H1 (cell line): ENCODE measurements around the gene SON. TPM values are rescaled to one million over a fixed set of nuclear protein-coding genes. Genes with fewer than 3 reads are reported as not detected.

ENCODE experiments used
- ATF3 ChIP-seq: IDR thresholded peaks from 2 replicates; pipeline ENCODE4 v1.6.1; 2011; ENCODE audit warnings: low read depth, mild to moderate bottlenecking, low read length; ENCODE audit not compliant: insufficient read depth
- BRCA1 ChIP-seq: IDR thresholded peaks from 2 replicates; pipeline ENCODE4 v1.6.1; 2012; ENCODE audit warnings: low read depth, low read length, improper control_type of control experiment
- CHD7 ChIP-seq: fragments of 300-600 bp; sonication (generic); IDR thresholded peaks from 2 replicates; pipeline ENCODE4 v1.7.1; 2012; ENCODE audit warnings: low read length, moderate library complexity, mild to moderate bottlenecking, inconsistent platforms; ENCODE audit not compliant: insufficient replicate concordance
- polyA plus RNA-seq, 7 experiments: library from polyadenylated mRNA; depleted of rRNA in 3 of 7; stranded (reverse) in 5 of 7; unstranded in 2 of 7; fragments of >200 nt in 5 of 7; fragments of 200-250 nt in 2 of 7; gene quantifications; 1 replicate in 5 of 7; 2 replicates in 1 of 7; 4 replicates in 1 of 7; pipeline versions ENCODE4 v1.2.1 to v1.2.3, GENCODE V29; 2011 to 2013; ENCODE audit warnings: missing spikeins in 2 of 7, mixed read lengths in 2 of 7
- total RNA-seq: library from RNA; stranded (reverse); fragmentation: NEBNext Ultra II Directional; extraction: Animal tissue kit (Norgen Biotek cat#: 25700); gene quantifications from 2 replicates; pipeline ENCODE4 v1.2.1, GENCODE V29; 2021

Gene SON
- total and polyA plus RNA-seq, 2 of the 8 experiments (the other 6 are each of a cell fraction or from before 2014, with no cell fraction given): 122 to 274 TPM

- TF ChIP-seq CHD7 (no peak), ATF3 (no peak), BRCA1 (no peak)
These were observed 49.1 kb upstream of the SON start (continued) for GRCh38 chr21:33493756-33494155.
